Psoas muscle (tissue), 8 donors: ENCODE data around the gene BPTF. TPM values are rescaled to one million over a fixed set of nuclear protein-coding genes. Genes with fewer than 3 reads are reported as not detected.
"Not testable (repeated sequence)": the region's sequence is repeated elsewhere in the genome, so short reads cannot be mapped to it uniquely, and the experiment has no call there.

Experiments
- ATAC-seq, 4 donors: fragments of 200-7000 bp; cut with Tn5 transposase; one replicate each; pipeline ENCODE4 v1.9.1; 2020; ENCODE audit warnings: moderate library complexity in 3 of 4, mild to moderate bottlenecking in 2 of 4
- DNase-seq, 2 donors: peaks; one replicate each; pipeline ENCODE4 v3.0.0-alpha.2; 2020
- H3K27ac ChIP-seq: fragments of 200-600 bp; one replicate; pipeline ENCODE4 v1.8.0; 2022
- H3K27me3 ChIP-seq, 3 donors: fragments of 200-600 bp in 1 of 3; one replicate each; pipeline versions ENCODE4 v1.6.1 to v1.8.0; 2013 to 2022; ENCODE audit warnings: low read length in 2 of 3, mild to moderate bottlenecking in 2 of 3, moderate library complexity in 1 of 3; ENCODE audit not compliant: insufficient read depth in 3 of 3
- H3K36me3 ChIP-seq, 2 donors: fragments of 200-600 bp in 1 of 2; one replicate each; pipeline versions ENCODE4 v1.6.1 to v1.8.0; 2013 to 2022; ENCODE audit warnings: low read depth in 1 of 2, mild to moderate bottlenecking in 1 of 2, moderate library complexity in 1 of 2; ENCODE audit not compliant: insufficient read depth in 1 of 2
- H3K4me1 ChIP-seq: fragments of 200-600 bp; one replicate; pipeline ENCODE4 v1.8.0; 2022
- H3K4me3 ChIP-seq: fragments of 200-600 bp; one replicate; pipeline ENCODE4 v1.8.0; 2022; ENCODE audit warnings: mild to moderate bottlenecking
- H3K9me3 ChIP-seq: fragments of 200-600 bp; one replicate; pipeline ENCODE4 v1.8.0; 2022
- CTCF ChIP-seq: fragments of 200-600 bp; IDR thresholded peaks from one replicate; pipeline ENCODE4 v1.8.0; 2022; ENCODE audit warnings: antibody characterized with exemption
- WGBS, 3 donors: extraction: QIAGEN DNeasy Blood & Tissue Kit; methylation state at CpG; one replicate each; pipeline versions ENCODE4 v1.1.6 to v1.1.7; 2013; 5-methylcytosine and 5-hydroxymethylcytosine counted together
- intact Hi-C, 2 donors: fragments of 100-400 bp; cut with DNase I; formaldehyde crosslinking; loops; one replicate each; pipeline versions ENCODE4 v1.11.0 to v1.14.2; 2022
- polyA plus RNA-seq, 3 donors: library from polyadenylated mRNA; stranded (reverse); fragments of 200-250 nt; gene quantifications; one replicate each; pipeline ENCODE4 v1.2.3, GENCODE V29; 2013
- total RNA-seq, 4 donors: library from RNA; stranded (reverse); fragmentation: NEBNext Ultra II Directional in 2 of 4; extraction: Animal tissue kit (Norgen Biotek cat#: 25700) in 2 of 4; gene quantifications; one replicate each; pipeline versions ENCODE4 v1.2.1 to v1.2.4, GENCODE V29; 2021 to 2023
- donor health status: healthy with polysubstance abuse.
- donor health status: DM: no; HTN: no; CAD: no; lungs with moderate emphysema.
- donor health status: Bipolar disorder and iron deficiency.
- donor health status: healthy.
- donor health status: DM: yes; HTN: yes; CAD: no.
- donor health status: DM: no; HTN: no; CAD: no.
- donor health status: DM: no; HTN: no; CAD: no.
- donor health status: DM: yes; HTN: yes; CAD: no.

BPTF gene
- total and polyA plus RNA-seq, 7 donors, result 10.0 to 60.9 (median 48.0) TPM

- no peaks in the 10 kb centered on the region for H3K4me1 ChIP-seq
- no peak for ATAC-seq
- whole genome bisulfite sequencing, 3 donors, result 82 to 86% (median 84%) methylated on average over 11 of the region's 11 CpGs
- intact Hi-C loops, result no loop called here
- no peak overlapping the region for H3K4me3 ChIP-seq
- H3K27me3 ChIP-seq, result no peaks in the 10 kb centered on the region
- no peaks in the 10 kb centered on the region for H3K9me3 ChIP-seq
- no peaks in the 10 kb centered on the region for H3K36me3 ChIP-seq
- TF ChIP-seq CTCF, result no peak
- no peak for DNase-seq
- H3K27ac ChIP-seq, result no peak overlapping the region
These were observed 189.9 kb downstream of the BPTF start for GRCh38 chr17:68015081-68015723.

- H3K4me3 ChIP-seq, result no peak overlapping the region
- no peaks in the 10 kb centered on the region for H3K9me3 ChIP-seq
- intact Hi-C loops, result no loop called here
- no peak for ATAC-seq
- peaks cover 6% of the 10 kb centered on the region for H3K4me1 ChIP-seq
- no peak for DNase-seq
- H3K36me3 ChIP-seq, result no peaks in the 10 kb centered on the region
- no peaks in the 10 kb centered on the region for H3K27me3 ChIP-seq
- WGBS, 3 donors, result 90 to 91% (median 90%) methylated on average over 2 of the region's 2 CpGs
- TF ChIP-seq CTCF, result no peak
- no peak overlapping the region for H3K27ac ChIP-seq
These were observed 191.5 kb downstream of the BPTF start for GRCh38 chr17:68016838-68017237.

- DNase-seq, H3K4me3 ChIP-seq, H3K9me3 ChIP-seq, H3K27me3 ChIP-seq, H3K4me1 ChIP-seq, ATAC-seq, H3K36me3 ChIP-seq, intact Hi-C loops, H3K27ac ChIP-seq: not testable (repeated sequence)
- 88 to 92% (median 90%) methylated on average over 21 of the region's 21 CpGs for WGBS, 3 donors
These were observed 193.2 kb downstream of the BPTF start for GRCh38 chr17:68018493-68018892.

GRCh38 chr17:68019336-68019674, 194.0 kb downstream of the BPTF start:
- DNase-seq, result no peak
- H3K4me3 ChIP-seq, result peak overlapping the region; percentile 83
- H3K27ac ChIP-seq, result peak overlapping the region; percentile 84
- WGBS, 3 donors, result 64 to 72% (median 65%) methylated on average over 9 of the region's 9 CpGs
- intact Hi-C loops, result no loop called here
- ATAC-seq, result peak; percentile 3 to 6 (median 4)
- H3K9me3 ChIP-seq, result no peaks in the 10 kb centered on the region
- no peaks in the 10 kb centered on the region for H3K27me3 ChIP-seq
- no peaks in the 10 kb centered on the region for H3K36me3 ChIP-seq
- no peak for TF ChIP-seq CTCF
- H3K4me1 ChIP-seq, result peaks cover 6% of the 10 kb centered on the region

- intact Hi-C loops, result loop anchor here in 1 of 2 donors (1.0 kb wide), 1 partner anchor 27 kb away; no protein-coding TSS in a partner anchor
- H3K4me1 ChIP-seq, result peaks cover 6% of the 10 kb centered on the region
- no peaks in the 10 kb centered on the region for H3K27me3 ChIP-seq
- peak; percentile 94 to 97 for DNase-seq
- WGBS, 3 donors, result 0 to 1% (median 1%) methylated on average over 51 of the region's 51 CpGs
- peak overlapping the region; percentile 84 for H3K27ac ChIP-seq
- H3K36me3 ChIP-seq, result no peaks in the 10 kb centered on the region
- peak; percentile 51 for TF ChIP-seq CTCF
- no peaks in the 10 kb centered on the region for H3K9me3 ChIP-seq
- ATAC-seq, result peak; percentile 98 to 99 (median 98)
- peak overlapping the region; percentile 83 for H3K4me3 ChIP-seq
These were observed 194.5 kb downstream of the BPTF start for GRCh38 chr17:68019675-68020408.
